B cell (primary cell): ENCODE results near the gene ACP6. TPM values are rescaled to one million over a fixed set of nuclear protein-coding genes. Genes with fewer than 3 reads are reported as not detected.

Experiments used
- ATAC-seq: fragments of 200-7000 bp; cut with Tn5 transposase; one replicate; pipeline ENCODE4 v1.10.0; 2021; ENCODE audit warnings: low read depth, mild to moderate bottlenecking, moderate number of reproducible peaks, moderate library complexity
- CTCF ChIA-PET: fragments of 350-600 bp; sonication (Branson Sonifier 250); formaldehyde crosslinking; loops from one replicate; lab custom pipeline; 2021; ENCODE audit warnings: antibody characterized with exemption, inconsistent platforms; lab: Charles Lee
- POLR2A ChIA-PET: fragments of 350-600 bp; sonication (Branson Sonifier 250); formaldehyde crosslinking; loops from one replicate; lab custom pipeline; 2021; ENCODE audit warnings: antibody characterized with exemption; lab: Charles Lee
- DNase-seq: peaks from one replicate; pipeline ENCODE4 v3.0.0; 2013
- H2AFZ ChIP-seq: 2 replicates; pipeline ENCODE4 v1.6.1; 2012; ENCODE audit warnings: mild to moderate bottlenecking, low read depth, low read length; ENCODE audit not compliant: insufficient read depth, poor library complexity, severe bottlenecking
- H3K27ac ChIP-seq, 2 donors: 1 replicate in 1 of 2; 2 replicates in 1 of 2; pipeline ENCODE4 v1.5.1; 2012 to 2013; ENCODE audit warnings: low read length in 2 of 2, mild to moderate bottlenecking in 2 of 2, moderate library complexity in 1 of 2
- H3K27me3 ChIP-seq, 4 experiments: fragments of 200-600 bp in 1 of 4; sonication (generic) in 1 of 4; replicated peaks in 1 of 4; 1 replicate in 2 of 4; 2 replicates in 2 of 4; pipeline versions ENCODE4 v1.6.1 to v1.7.0; 2013 to 2016; ENCODE audit warnings: low read length in 3 of 4, mild to moderate bottlenecking in 2 of 4, mixed read lengths in 1 of 4, moderate library complexity in 1 of 4; ENCODE audit not compliant: insufficient read depth in 4 of 4, control insufficient read depth in 3 of 4; ENCODE audit errors: control extremely low read depth in 1 of 4
- H3K36me3 ChIP-seq, 2 experiments: replicated peaks in 1 of 2; 1 replicate in 1 of 2; 2 replicates in 1 of 2; pipeline versions ENCODE4 v1.6.1 to v1.7.1; 2013; ENCODE audit warnings: low read length in 1 of 2; ENCODE audit not compliant: insufficient read depth in 2 of 2, control insufficient read depth in 1 of 2; ENCODE audit errors: control extremely low read depth in 1 of 2, extremely low read depth in 1 of 2
- H3K4me1 ChIP-seq, 2 donors: fragments of 200-600 bp in 1 of 2; sonication (generic) in 1 of 2; 1 replicate in 1 of 2; 2 replicates in 1 of 2; pipeline versions ENCODE4 v1.5.1 to v1.6.1; 2013 to 2017; ENCODE audit warnings: low read length in 2 of 2; ENCODE audit not compliant: control insufficient read depth in 2 of 2, insufficient read depth in 2 of 2
- H3K4me2 ChIP-seq: replicated peaks from 2 replicates; pipeline ENCODE3; 2012; ENCODE audit warnings: mild to moderate bottlenecking, low read depth, low read length; ENCODE audit not compliant: poor library complexity, severe bottlenecking
- H3K4me3 ChIP-seq, 5 experiments: fragments of 200-600 bp in 1 of 5; sonication (generic) in 1 of 5; 1 replicate in 3 of 5; 2 replicates in 2 of 5; pipeline versions ENCODE4 v1.5.1 to v1.7.0; 2011 to 2016; ENCODE audit warnings: low read length in 4 of 5, mild to moderate bottlenecking in 4 of 5, low read depth in 2 of 5, control low read depth in 1 of 5, moderate library complexity in 1 of 5; ENCODE audit not compliant: insufficient read depth in 1 of 5; ENCODE audit errors: control extremely low read depth in 1 of 5, extremely low read depth in 1 of 5
- H3K79me2 ChIP-seq: fragments of 200-600 bp; sonication (generic); one replicate; pipeline ENCODE4 v1.6.0; 2016; ENCODE audit warnings: low read length; ENCODE audit not compliant: control insufficient read depth, insufficient read depth
- H3K9ac ChIP-seq: fragments of 200-600 bp; sonication (generic); 2 replicates; pipeline ENCODE4 v1.6.1; 2017; ENCODE audit warnings: mild to moderate bottlenecking, low read length, moderate library complexity
- H3K9me3 ChIP-seq, 3 donors: one replicate each; pipeline versions ENCODE4 v1.6.1 to v1.7.1; 2013; ENCODE audit warnings: low read length in 2 of 3; ENCODE audit not compliant: control insufficient read depth in 2 of 3, insufficient read depth in 1 of 3; ENCODE audit errors: control extremely low read depth in 1 of 3
- H4K20me1 ChIP-seq: 2 replicates; pipeline ENCODE4 v1.6.0; 2012; ENCODE audit warnings: mild to moderate bottlenecking, low read length; ENCODE audit not compliant: insufficient read depth, control insufficient read depth, poor library complexity, severe bottlenecking
- H3K27ac Mint-ChIP-seq: one replicate; pipeline ENCODE4 v1.8.0; 2021; ENCODE audit warnings: mixed read lengths
- H3K27me3 Mint-ChIP-seq: one replicate; pipeline ENCODE4 v1.8.0; 2021; ENCODE audit warnings: mixed read lengths
- H3K4me1 Mint-ChIP-seq: one replicate; pipeline ENCODE4 v1.8.0; 2021; ENCODE audit warnings: mixed read lengths
- H3K4me3 Mint-ChIP-seq: one replicate; pipeline ENCODE4 v1.8.0; 2021; ENCODE audit warnings: mixed read lengths
- H3K9me3 Mint-ChIP-seq: one replicate; pipeline ENCODE4 v1.8.0; 2022; ENCODE audit warnings: mixed read lengths; ENCODE audit not compliant: insufficient read depth
- CTCF ChIP-seq: fragments of 200-600 bp; IDR thresholded peaks from one replicate; pipeline ENCODE4 v1.8.0; 2022; ENCODE audit warnings: antibody characterized with exemption, mild to moderate bottlenecking
- EZH2 ChIP-seq: IDR thresholded peaks from 2 replicates; pipeline ENCODE4 v1.6.1; 2012; ENCODE audit warnings: borderline replicate concordance, low read depth, mild to moderate bottlenecking, moderate library complexity, low read length; ENCODE audit not compliant: insufficient read depth, poor library complexity, severe bottlenecking
- WGBS: methylation state at CpG from one replicate; pipeline ENCODE4 v1.1.5; 2013; ENCODE audit warnings: missing lambda C conversion rate; ENCODE audit not compliant: insufficient coverage; 5-methylcytosine and 5-hydroxymethylcytosine counted together
- intact Hi-C: fragments of 100-400 bp; cut with micrococcal nuclease; formaldehyde crosslinking; loops from one replicate; pipeline ENCODE4 v1.10.0; 2022
- polyA plus RNA-seq: library from polyadenylated mRNA; depleted of rRNA; stranded (reverse); fragments of >200 nt; gene quantifications from 2 replicates; pipeline ENCODE4 v1.2.3, GENCODE V29; 2012
- total RNA-seq, 2 donors: library from RNA; stranded (reverse); fragments of 120-200 nt in 1 of 2; gene quantifications; 1 replicate in 1 of 2; 2 replicates in 1 of 2; pipeline versions ENCODE4 v1.2.3 to v1.2.4, GENCODE V29; 2013 to 2022

The ACP6 gene
- total and polyA plus RNA-seq, 2 donors (not counting 1 experiment from before 2014, with no cell fraction given), result 5.0 to 15.7 TPM

- 98% methylated on average over 8 of the region's 8 CpGs for WGBS
- Histone ChIP-seq H3K27ac (no peak overlapping the region), H3K9ac (no peak overlapping the region), H3K4me2 (no peak overlapping the region), H2AFZ (no peak overlapping the region), H3K27me3 (no peaks in the 10 kb centered on the region), H3K79me2 (no peaks in the 10 kb centered on the region), H3K4me3 (no peak overlapping the region), H3K4me1 (peaks cover 7% of the 10 kb centered on the region in 2 donors), H4K20me1 (no peaks in the 10 kb centered on the region), H3K9me3 (no peaks in the 10 kb centered on the region), H3K36me3 (peaks cover 0 to 5% of the 10 kb centered on the region in 2 experiments)
- intact Hi-C loops, result loop anchor here (10.0 kb wide), 1 partner anchor 160 kb away; no protein-coding TSS in a partner anchor
- H3K9me3 Mint-ChIP-seq, result no peaks in the 10 kb centered on the region
- POLR2A ChIA-PET, result no interaction called here
- CTCF ChIA-PET, result interaction anchor here (1.2 to 4.0 kb wide), 2 partner anchors 13 to 128 kb away, joined by 4 to 11 read pairs; no protein-coding TSS in a partner anchor
- no peak overlapping the region for H3K27ac Mint-ChIP-seq
- no peak overlapping the region for H3K4me3 Mint-ChIP-seq
- DNase-seq, result no peak
- H3K27me3 Mint-ChIP-seq, result no peaks in the 10 kb centered on the region
- no peak for ATAC-seq
- H3K4me1 Mint-ChIP-seq, result peaks cover 11% of the 10 kb centered on the region
- TF ChIP-seq EZH2, result no peak
- TF ChIP-seq CTCF, result no peak
Measured at GRCh38 chr1:147624529-147624928, 45.8 kb downstream of the ACP6 start.

GRCh38 chr1:147624011-147624410 is 46.3 kb downstream of the ACP6 start:
- Histone ChIP-seq H3K36me3 (peaks cover 0 to 6% of the 10 kb centered on the region in 2 experiments), H3K9ac (no peak overlapping the region), H2AFZ (no peak overlapping the region), H3K9me3 (no peaks in the 10 kb centered on the region), H3K4me3 (no peak overlapping the region), H3K4me1 (peaks cover 7% of the 10 kb centered on the region in 2 donors), H3K4me2 (no peak overlapping the region), H4K20me1 (no peaks in the 10 kb centered on the region), H3K27ac (no peak overlapping the region), H3K79me2 (no peaks in the 10 kb centered on the region), H3K27me3 (no peaks in the 10 kb centered on the region)
- no peak for TF ChIP-seq EZH2
- Mint-ChIP-seq H3K9me3 (no peaks in the 10 kb centered on the region), H3K4me1 (peaks cover 11% of the 10 kb centered on the region), H3K4me3 (no peak overlapping the region), H3K27me3 (no peaks in the 10 kb centered on the region), H3K27ac (no peak overlapping the region)
- ATAC-seq (no peak), DNase-seq (no peak)
- intact Hi-C loops, result loop anchor here (10.0 kb wide), 1 partner anchor 161 kb away; no protein-coding TSS in a partner anchor
- CTCF ChIA-PET, result no interaction called here
- POLR2A ChIA-PET, result no interaction called here
- 97% methylated on average over 6 of the region's 8 CpGs for WGBS
